ENCODE measurements around the gene IGFBP5.
A peak's percentile ranks its signal among the peaks of the same experiment; 100 is the strongest.

Gene IGFBP5

DNA sequence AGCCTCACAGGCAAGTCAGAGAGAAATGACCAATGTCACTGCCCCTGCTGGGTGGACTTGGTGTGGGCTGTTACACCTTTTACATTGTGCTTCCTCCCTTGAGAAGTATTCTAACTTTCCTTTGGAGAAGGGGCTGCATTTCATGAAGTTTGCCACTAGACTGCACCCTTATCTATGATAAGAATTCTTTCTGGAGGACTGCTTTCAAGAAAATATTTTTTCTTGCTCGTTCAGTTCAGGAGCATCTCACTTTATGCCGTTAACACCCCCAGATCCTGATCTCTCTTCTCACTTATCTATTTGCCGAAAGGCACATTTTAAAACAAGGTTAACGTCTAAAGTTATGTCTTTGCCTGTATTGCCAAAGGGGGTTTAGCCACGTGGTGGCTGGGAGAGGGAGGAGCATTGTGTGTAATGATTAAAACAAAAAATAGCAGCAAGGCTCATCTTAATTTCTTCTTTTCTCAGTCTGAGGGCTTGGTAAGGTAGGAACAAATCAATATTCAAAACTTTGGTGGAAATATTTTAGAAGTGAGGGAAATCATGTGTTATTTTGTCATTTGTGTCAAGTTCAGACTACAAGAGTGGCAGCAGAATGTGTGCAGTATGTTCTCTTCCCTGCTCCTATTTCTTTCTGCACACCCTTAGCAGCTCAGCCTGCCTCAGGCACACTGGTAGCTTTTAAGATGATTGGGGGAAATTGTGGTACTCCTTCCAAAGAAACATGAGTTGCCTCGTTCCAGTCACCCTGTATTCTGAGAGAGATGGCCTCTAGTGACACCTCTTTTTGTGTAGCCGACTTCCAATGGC is 1.6 kb upstream of the IGFBP5 start:
- TF ChIP-seq, protein P1, sequence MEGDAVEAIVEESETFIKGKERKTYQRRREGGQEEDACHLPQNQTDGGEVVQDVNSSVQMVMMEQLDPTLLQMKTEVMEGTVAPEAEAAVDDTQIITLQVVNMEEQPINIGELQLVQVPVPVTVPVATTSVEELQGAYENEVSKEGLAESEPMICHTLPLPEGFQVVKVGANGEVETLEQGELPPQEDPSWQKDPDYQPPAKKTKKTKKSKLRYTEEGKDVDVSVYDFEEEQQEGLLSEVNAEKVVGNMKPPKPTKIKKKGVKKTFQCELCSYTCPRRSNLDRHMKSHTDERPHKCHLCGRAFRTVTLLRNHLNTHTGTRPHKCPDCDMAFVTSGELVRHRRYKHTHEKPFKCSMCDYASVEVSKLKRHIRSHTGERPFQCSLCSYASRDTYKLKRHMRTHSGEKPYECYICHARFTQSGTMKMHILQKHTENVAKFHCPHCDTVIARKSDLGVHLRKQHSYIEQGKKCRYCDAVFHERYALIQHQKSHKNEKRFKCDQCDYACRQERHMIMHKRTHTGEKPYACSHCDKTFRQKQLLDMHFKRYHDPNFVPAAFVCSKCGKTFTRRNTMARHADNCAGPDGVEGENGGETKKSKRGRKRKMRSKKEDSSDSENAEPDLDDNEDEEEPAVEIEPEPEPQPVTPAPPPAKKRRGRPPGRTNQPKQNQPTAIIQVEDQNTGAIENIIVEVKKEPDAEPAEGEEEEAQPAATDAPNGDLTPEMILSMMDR (IDR thresholded peaks at IDR 0.05; ENCODE audit: low read depth, low read length, missing control alignments): peak; percentile 34

GRCh38 chr2:216696321-216696720 is 972 bp upstream of the IGFBP5 start:
- DNase-seq (ENCODE audit: low read depth): no peak
- H3K4me3 ChIP-seq (ENCODE audit: low read depth, low read length): no peak overlapping the region
- TF ChIP-seq, protein P1 (IDR thresholded peaks at IDR 0.05; ENCODE audit: low read depth, low read length, missing control alignments): no peak

More for the DNA sequence above, 1.6 kb upstream of the IGFBP5 start:
- H3K4me3 ChIP-seq (ENCODE audit: low read depth, low read length): no peak overlapping the region
- DNase-seq (ENCODE audit: low read depth): no peak

DNA sequence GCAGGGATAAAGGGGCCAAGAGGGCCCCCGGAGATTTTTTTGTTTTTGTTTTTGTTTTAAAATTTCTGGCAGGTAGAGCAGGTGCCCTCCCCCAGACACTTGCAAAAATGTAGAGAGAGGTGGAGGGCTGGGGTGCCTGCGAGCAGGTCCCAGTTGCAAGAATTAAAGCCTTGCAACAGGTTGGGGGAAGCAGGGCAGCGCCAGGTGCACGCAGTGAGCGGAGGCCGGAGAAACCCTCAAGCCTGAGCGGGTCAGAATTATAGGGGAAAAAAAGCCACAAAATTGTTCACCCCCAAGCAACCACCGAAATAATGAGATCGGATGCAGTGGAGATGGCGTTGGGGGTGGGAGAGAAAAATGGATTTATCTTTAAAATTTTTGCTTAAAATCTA is 527 bp downstream of the IGFBP5 start:
- H3K4me3 ChIP-seq (ENCODE audit: low read depth, low read length): no peak overlapping the region
- TF ChIP-seq, protein P1 (IDR thresholded peaks at IDR 0.05; ENCODE audit: low read depth, low read length, missing control alignments): no peak
- DNase-seq (ENCODE audit: low read depth): no peak

DNA sequence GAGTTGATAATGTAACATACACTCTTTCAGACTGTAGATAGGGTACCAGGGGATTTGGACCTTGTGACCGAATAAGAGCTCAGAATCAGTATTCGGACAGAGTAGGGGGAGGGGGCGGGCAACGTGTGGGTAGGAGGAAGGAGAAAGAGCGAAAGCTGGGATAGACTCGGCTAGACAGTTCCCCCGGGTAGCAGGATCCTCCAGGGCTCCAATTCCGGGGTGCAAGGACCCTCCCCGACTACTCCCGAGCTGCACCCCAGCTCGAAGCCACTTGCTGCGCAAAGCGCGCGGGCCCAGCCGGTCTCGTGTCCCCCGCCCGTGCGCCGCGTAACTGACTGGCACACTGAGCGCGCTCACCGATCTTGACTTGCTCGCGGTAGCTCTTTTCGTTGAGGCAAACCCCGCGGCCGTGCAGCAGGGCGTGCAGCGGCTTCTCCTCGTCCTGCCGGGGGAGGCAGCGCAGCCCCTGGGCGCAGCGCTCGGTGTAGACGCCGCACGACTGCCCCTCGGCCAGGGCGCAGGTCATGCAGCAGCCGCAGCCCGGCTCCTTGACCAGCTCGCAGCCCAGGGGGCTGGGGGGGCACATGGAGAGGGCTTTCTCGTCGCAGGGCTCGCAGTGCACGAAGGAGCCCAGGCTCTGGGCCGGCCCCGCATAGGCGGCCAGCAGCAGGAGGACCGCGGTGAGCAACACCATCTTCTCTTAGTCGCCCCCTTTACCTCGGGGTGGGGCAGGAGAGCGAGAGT is 1.1 kb downstream of the IGFBP5 start:
- H3K4me3 ChIP-seq (ENCODE audit: low read depth, low read length): no peak overlapping the region
- DNase-seq (ENCODE audit: low read depth): no peak
- TF ChIP-seq, protein P1 (IDR thresholded peaks at IDR 0.05; ENCODE audit: low read depth, low read length, missing control alignments): no peak

- TF ChIP-seq, protein P1 (IDR thresholded peaks at IDR 0.05; ENCODE audit: low read depth, low read length, missing control alignments): no peak
- no peak for DNase-seq (ENCODE audit: low read depth)
- no peak overlapping the region for H3K4me3 ChIP-seq (ENCODE audit: low read depth, low read length)
Measured at GRCh38 chr2:216693414-216694080, 1.8 kb downstream of the IGFBP5 start.

- no peak for DNase-seq (ENCODE audit: low read depth)
- H3K4me3 ChIP-seq (ENCODE audit: low read depth, low read length): peak overlapping the region; percentile 15
- TF ChIP-seq, protein P1 (IDR thresholded peaks at IDR 0.05; ENCODE audit: low read depth, low read length, missing control alignments): no peak
Measured at GRCh38 chr2:216692636-216693413, 2.5 kb downstream of the IGFBP5 start.

Data from GM12864 (cell line).